ENCODE measurements around the gene DNAJB7.

DNA sequence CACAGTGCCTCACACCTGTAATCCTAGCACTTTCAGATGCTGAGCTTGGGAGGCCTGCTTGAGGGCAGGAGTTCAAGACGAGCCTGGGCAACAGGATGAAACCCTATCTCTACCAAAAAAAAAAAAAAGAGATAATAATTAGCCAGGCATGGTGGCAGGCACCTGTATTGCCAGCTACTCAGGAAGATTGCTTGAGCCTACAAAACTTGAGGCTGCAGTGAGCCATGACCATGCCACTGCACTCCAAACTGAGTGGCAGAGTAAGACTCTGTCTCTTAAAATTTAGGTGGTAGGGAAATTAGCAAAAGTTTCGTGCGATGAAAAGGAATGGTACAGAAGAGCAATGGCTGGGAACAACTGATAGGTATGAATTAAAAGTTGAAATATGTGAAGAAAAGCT is 23.4 kb downstream of the DNAJB7 start:
- TF ChIP-seq CTCF (IDR thresholded peaks at IDR 0.05) (no peak), EZH2phosphoT487 (IDR thresholded peaks at IDR 0.05) (no peak), EZH2 (IDR thresholded peaks at IDR 0.05) (no peak)

All from neural progenitor cell (in vitro differentiated cells).